GM18505 (cell line): ENCODE measurements around the gene TEPSIN.

Source experiments
- ATAC-seq: cut with Tn5 transposase; IDR thresholded peaks from one replicate; pipeline ENCODE4 v1.9.1; 2021; ENCODE audit not compliant: unreplicated experiment
- POLR2A ChIP-seq: IDR thresholded peaks from 4 replicates; pipeline ENCODE4 v1.6.1; 2011; ENCODE audit warnings: borderline replicate concordance; ENCODE audit not compliant: insufficient read depth, insufficient read length; ENCODE audit errors: extremely low read depth

Gene TEPSIN

GRCh38 chr17:81250286-81251093 is 11.6 kb upstream of the TEPSIN start:
- TF ChIP-seq POLR2A, result no peak
- no peak for ATAC-seq

GRCh38 chr17:81249223-81250040 is 10.6 kb upstream of the TEPSIN start:
- no peak for TF ChIP-seq POLR2A
- ATAC-seq, result no peak

GRCh38 chr17:81248649-81249048 is 9.8 kb upstream of the TEPSIN start:
- TF ChIP-seq POLR2A, result no peak
- ATAC-seq, result no peak

GRCh38 chr17:81247339-81247990 is 8.6 kb upstream of the TEPSIN start:
- no peak for ATAC-seq
- TF ChIP-seq POLR2A, result no peak

GRCh38 chr17:81246679-81247338 is 8.0 kb upstream of the TEPSIN start:
- TF ChIP-seq POLR2A, result no peak
- no peak for ATAC-seq

GRCh38 chr17:81246343-81246670 is 7.5 kb upstream of the TEPSIN start:
- no peak for ATAC-seq

GRCh38 chr17:81245665-81246342 is 6.9 kb upstream of the TEPSIN start:
- TF ChIP-seq POLR2A, result no peak

More at GRCh38 chr17:81246343-81246670, 7.5 kb upstream of the TEPSIN start:
- no peak for TF ChIP-seq POLR2A

GRCh38 chr17:81245024-81245664 is 6.3 kb upstream of the TEPSIN start:
- TF ChIP-seq POLR2A, result peak; percentile 7
- ATAC-seq, result peak; percentile 40

More at GRCh38 chr17:81245665-81246342, 6.9 kb upstream of the TEPSIN start:
- no peak for ATAC-seq

GRCh38 chr17:81244358-81245023 is 5.6 kb upstream of the TEPSIN start:
- no peak for TF ChIP-seq POLR2A
- ATAC-seq, result peak; percentile 11

GRCh38 chr17:81243333-81243664 is 4.4 kb upstream of the TEPSIN start:
- no peak for ATAC-seq

GRCh38 chr17:81242421-81243332 is 3.8 kb upstream of the TEPSIN start:
- no peak for ATAC-seq
- TF ChIP-seq POLR2A, result no peak

More at GRCh38 chr17:81243333-81243664, 4.4 kb upstream of the TEPSIN start:
- TF ChIP-seq POLR2A, result no peak

- TF ChIP-seq POLR2A, result peak; percentile 25
These were observed 3.0 kb upstream of the TEPSIN start for GRCh38 chr17:81241648-81242420.

More at GRCh38 chr17:81241648-81242420, 3.0 kb upstream of the TEPSIN start:
- no peak for ATAC-seq
